ENCODE data around the gene ZNF212. TPM values are rescaled to one million over a fixed set of nuclear protein-coding genes. Genes with fewer than 3 reads are reported as not detected.

The ZNF212 gene
- total and polyA plus RNA-seq, 2 donors (not counting 3 experiments of a cell fraction or from before 2014, with no cell fraction given), result 3.6 to 9.0 TPM

- dilution Hi-C loops (cut with MboI; ENCODE audit: extremely low pct_ligation_motif_present, low sequenced_read_pairs) (no loop called here), intact Hi-C loops (cut with micrococcal nuclease) (loop anchor here (10.0 kb wide), 1 partner anchor 343 kb away; no protein-coding TSS in a partner anchor)
- Histone ChIP-seq H3K9ac (replicated peaks; ENCODE audit: extremely low read depth, insufficient read depth, low read length) (no peak overlapping the region), H3K36me3 (ENCODE audit: control insufficient read depth in 2 of 2, extremely low read depth in 1 of 2, insufficient read depth in 2 of 2, low read length in 2 of 2) (peaks cover 2 to 8% of the 10 kb centered on the region in 2 experiments), H3K4me1 (ENCODE audit: control insufficient read depth, extremely low read depth, insufficient read depth, low read length) (peaks cover 9% of the 10 kb centered on the region), H4K20me1 (replicated peaks; ENCODE audit: control insufficient read depth, extremely low read depth, insufficient read depth, low read length) (no peaks in the 10 kb centered on the region), H2AFZ (ENCODE audit: low read depth, low read length) (no peak overlapping the region), H3K79me2 (ENCODE audit: control insufficient read depth, insufficient read depth, low read length) (no peaks in the 10 kb centered on the region), H3K4me3 (replicated peaks in 1 of 3; ENCODE audit: insufficient read depth in 1 of 3, low read depth in 1 of 3, low read length in 3 of 3) (no peak overlapping the region), H3K27me3 (ENCODE audit: control insufficient read depth in 2 of 2, insufficient read depth in 2 of 2, low read length in 2 of 2) (no peaks in the 10 kb centered on the region), H3K9me3 (replicated peaks; ENCODE audit: control insufficient read depth, insufficient read depth, low read length) (no peaks in the 10 kb centered on the region), H3K9me1 (replicated peaks; ENCODE audit: control insufficient read depth, extremely low read depth, insufficient read depth, low read length) (no peaks in the 10 kb centered on the region), H3K27ac (ENCODE audit: insufficient read depth, low read depth, low read length) (no peak overlapping the region), H3K4me2 (ENCODE audit: insufficient read depth, low read length) (no peak overlapping the region)
- no TSS peak for BruUV-seq (replicated peaks)
- TF ChIP-seq JUN (IDR thresholded peaks at IDR 0.05; ENCODE audit: borderline replicate concordance, insufficient read depth, insufficient read length, low read depth) (no peak), MYC (IDR thresholded peaks at IDR 0.05; ENCODE audit: low read depth, low read length) (no peak), CTCF (IDR thresholded peaks at IDR 0.05; ENCODE audit: extremely low read depth in 1 of 2, insufficient read depth in 1 of 2, low read depth in 1 of 2, low read length in 2 of 2) (no peak), GATA2 (IDR thresholded peaks at IDR 0.05; ENCODE audit: insufficient read depth, insufficient read length, low read depth, low read length) (no peak), FOS (IDR thresholded peaks at IDR 0.05; ENCODE audit: borderline replicate concordance, insufficient read depth, low read length) (no peak), MAX (IDR thresholded peaks at IDR 0.05; ENCODE audit: insufficient read depth, insufficient read length) (no peak), POLR2A (IDR thresholded peaks at IDR 0.05; ENCODE audit: low read depth, low read length) (no peak), POLR2AphosphoS5 (IDR thresholded peaks at IDR 0.05; ENCODE audit: insufficient read depth, low read depth, low read length) (no peak), EZH2 (IDR thresholded peaks at IDR 0.05; ENCODE audit: borderline replicate concordance, low read depth, low read length, severe bottlenecking) (no peak)
- POLR2A ChIA-PET, result no interaction called here
- FAIRE-seq, result no peak
- CTCF ChIA-PET, result interaction anchor here (1.6 kb wide), 2 partner anchors 20 to 28 kb away, joined by 5 to 6 read pairs; partner anchors contain the start of gene ZNF783
- DNase-seq (ENCODE audit: low read depth, low spot score), result no peak
Measured at GRCh38 chr7:149281508-149282330, 42.3 kb downstream of the ZNF212 start.
